GM21576 (cell line): ENCODE results near the gene PTGDR.

ENCODE experiments used
- ATAC-seq: cut with Tn5 transposase; IDR thresholded peaks from one replicate; pipeline ENCODE4 v1.9.1; 2021; ENCODE audit warnings: mild to moderate bottlenecking, moderate library complexity; ENCODE audit not compliant: unreplicated experiment

Gene PTGDR

GRCh38 chr14:52263190-52263589 lies 4.3 kb upstream of the PTGDR start:
- no peak for ATAC-seq

GRCh38 chr14:52265253-52265652 lies 2.2 kb upstream of the PTGDR start:
- ATAC-seq: no peak

- ATAC-seq: no peak
Measured at GRCh38 chr14:52266179-52266578, 1.3 kb upstream of the PTGDR start.

GRCh38 chr14:52266782-52267181 lies 716 bp upstream of the PTGDR start:
- ATAC-seq: no peak

- no peak for ATAC-seq
Measured at GRCh38 chr14:52268279-52269061, 972 bp downstream of the PTGDR start.

GRCh38 chr14:52269100-52269499 lies 1.6 kb downstream of the PTGDR start:
- ATAC-seq: no peak

- no peak for ATAC-seq
Measured at GRCh38 chr14:52269982-52270381, 2.5 kb downstream of the PTGDR start.

GRCh38 chr14:52271538-52271937 lies 4.0 kb downstream of the PTGDR start:
- ATAC-seq: no peak

GRCh38 chr14:52272375-52272774 lies 4.9 kb downstream of the PTGDR start:
- ATAC-seq: no peak

- no peak for ATAC-seq
Measured at GRCh38 chr14:52275372-52275771, 7.9 kb downstream of the PTGDR start.

GRCh38 chr14:52277552-52277951 lies 10.1 kb downstream of the PTGDR start:
- no peak for ATAC-seq

- ATAC-seq: no peak
Measured at GRCh38 chr14:52279408-52279807, 11.9 kb downstream of the PTGDR start.

GRCh38 chr14:52283099-52283498 lies 15.6 kb downstream of the PTGDR start:
- ATAC-seq: no peak

GRCh38 chr14:52286661-52287649 lies 19.5 kb downstream of the PTGDR start:
- ATAC-seq: no peak

- no peak for ATAC-seq
Measured at GRCh38 chr14:52296378-52296777, 28.9 kb downstream of the PTGDR start.

- ATAC-seq: no peak
Measured at GRCh38 chr14:52298795-52299194, 31.3 kb downstream of the PTGDR start.

GRCh38 chr14:52299692-52300278 lies 32.3 kb downstream of the PTGDR start:
- no peak for ATAC-seq

GRCh38 chr14:52303236-52303635 lies 35.7 kb downstream of the PTGDR start:
- no peak for ATAC-seq

GRCh38 chr14:52304248-52304904 lies 36.9 kb downstream of the PTGDR start:
- no peak for ATAC-seq

- no peak for ATAC-seq
Measured at GRCh38 chr14:52305014-52305413, 37.5 kb downstream of the PTGDR start.

- no peak for ATAC-seq
Measured at GRCh38 chr14:52307376-52307775, 39.9 kb downstream of the PTGDR start.
